NOMO-1 (cell line): Measurements from ENCODE around the gene CECR2.
"Not testable (repeated sequence)": the region's sequence is repeated elsewhere in the genome, so short reads cannot be mapped to it uniquely, and the experiment has no call there.

ENCODE experiments used
- DNase-seq, 2 experiments: peaks; one replicate each; lab custom pipeline; 2025; ENCODE audit not compliant: unreplicated experiment in 2 of 2; lab: John Stamatoyannopoulos, UW

CECR2 gene

DNA sequence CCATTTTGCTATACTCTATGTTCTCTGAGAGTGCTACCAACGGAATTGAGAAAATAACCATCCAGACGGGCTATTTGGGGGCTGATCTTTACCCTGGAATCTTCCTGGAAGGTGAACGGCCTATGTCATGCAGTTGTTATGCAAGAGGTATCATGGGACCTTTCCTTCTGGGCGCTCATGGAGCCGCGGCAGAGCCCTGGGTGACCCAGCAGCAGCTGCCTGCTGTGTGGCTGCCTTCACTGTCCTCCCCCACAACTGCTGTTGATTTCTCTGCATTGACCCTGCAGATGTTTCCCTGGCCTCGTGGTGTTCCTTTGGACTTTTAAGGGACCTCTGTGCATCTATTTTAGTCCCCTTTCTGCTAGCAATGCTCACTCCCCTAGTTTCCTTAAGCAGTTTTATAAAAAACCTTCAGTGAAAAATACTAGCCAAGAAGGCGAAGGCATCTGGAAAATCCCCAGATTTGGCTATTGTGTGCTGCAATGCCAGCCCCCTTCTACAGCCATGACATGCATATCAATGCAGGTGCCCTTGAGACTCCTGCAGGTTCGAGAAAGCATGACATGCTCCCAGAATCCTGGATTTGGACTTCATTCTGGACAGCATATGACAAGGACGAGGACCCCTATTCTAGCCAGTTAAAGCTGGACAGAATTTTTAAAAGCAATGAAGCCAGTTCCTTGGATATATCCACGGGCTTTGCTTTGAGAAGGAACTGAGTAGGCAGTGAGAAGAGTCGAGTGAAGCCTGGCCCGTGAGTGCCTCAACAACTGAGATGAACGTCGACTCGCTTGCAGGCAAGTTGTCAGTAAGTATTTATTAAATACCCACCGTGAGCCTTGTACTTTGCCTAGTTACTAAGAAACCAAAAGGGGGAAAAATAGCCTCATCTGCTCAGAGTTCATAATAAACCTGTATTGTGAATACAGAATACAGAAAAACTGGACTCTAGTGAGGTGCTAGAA lies 193.9 kb downstream of the CECR2 start, which contains the start of gene SLC25A18:
SLC25A18 (plus strand) TSS at position 593 of the 965 bp plus-strand sequence. CDS start 16,447 bp downstream, outside the sequence.
- no peak for DNase-seq

DNA sequence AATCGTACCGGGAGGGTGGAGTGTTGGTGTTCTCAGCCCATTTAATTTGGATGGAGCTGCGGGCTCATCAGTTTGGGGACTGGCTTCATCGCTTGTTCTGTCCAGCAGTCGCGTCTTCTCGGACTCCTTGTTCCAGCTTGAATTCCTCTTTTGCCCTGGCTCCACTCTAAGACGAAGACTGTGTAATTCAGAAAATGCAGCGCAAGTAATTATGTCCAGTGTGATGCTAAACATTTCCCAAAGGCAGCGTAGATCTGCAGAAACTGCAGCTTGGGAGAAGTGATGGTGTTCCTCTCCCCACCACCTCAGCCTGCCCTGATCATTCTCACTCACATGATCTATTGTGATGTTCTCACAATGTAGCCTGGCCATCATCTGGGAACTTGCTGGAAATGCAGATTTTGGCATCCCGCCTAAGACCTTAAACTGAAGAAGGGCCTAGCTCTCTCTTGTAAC lies 194.7 kb downstream of the CECR2 start:
- DNase-seq = no peak

DNA sequence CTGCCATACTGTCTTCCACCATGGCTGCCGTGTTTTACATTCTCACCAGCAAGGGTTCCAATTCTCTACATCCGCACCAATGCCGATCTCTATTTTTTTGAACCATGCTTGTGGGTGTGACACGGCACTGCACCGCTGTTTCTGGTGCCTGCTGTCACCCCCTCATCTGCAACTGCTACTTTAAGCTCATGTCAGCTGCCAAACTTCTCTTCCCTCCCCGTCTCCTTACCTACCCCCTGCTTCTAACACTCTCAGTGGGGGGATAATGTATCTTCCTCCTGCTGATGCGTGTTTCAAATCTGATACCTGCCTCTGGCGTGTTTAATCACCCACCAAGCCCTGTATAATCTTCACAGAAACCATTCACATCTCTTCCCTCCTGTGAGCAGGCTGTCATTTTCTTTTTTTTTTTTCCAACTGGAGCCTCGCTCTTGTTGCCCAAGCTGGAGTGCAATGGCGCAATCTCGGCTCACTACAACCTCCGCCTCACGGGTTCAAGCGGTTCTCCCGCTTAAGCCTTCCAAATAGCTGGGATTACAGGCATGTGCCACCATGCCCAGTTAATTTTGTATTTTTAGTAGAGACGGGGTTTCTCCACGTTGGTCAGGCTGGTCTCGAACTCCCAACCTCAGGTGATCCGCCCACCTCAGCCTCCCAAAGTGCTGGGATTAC lies 196.9 kb downstream of the CECR2 start:
- not testable (repeated sequence) for DNase-seq

DNA sequence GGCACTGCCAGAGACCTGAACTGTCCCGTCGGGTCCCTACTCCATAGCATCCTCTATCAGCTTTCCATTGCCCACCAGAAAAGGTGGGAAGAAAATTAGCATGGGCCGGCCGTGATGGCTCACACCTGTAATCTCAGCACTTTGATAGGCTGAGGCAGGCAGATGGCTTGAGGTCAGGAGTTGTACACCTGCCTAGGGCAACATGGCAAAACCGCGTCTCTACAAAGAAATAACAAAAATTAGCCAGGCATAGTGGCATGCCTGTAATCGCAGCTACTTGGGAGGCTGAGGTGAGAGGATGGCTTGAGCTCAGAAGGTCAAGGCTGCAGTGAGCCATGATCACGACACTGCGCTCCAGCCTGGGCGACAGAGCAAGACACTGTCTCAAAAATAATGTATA lies 197.5 kb downstream of the CECR2 start:
- DNase-seq = no peak

DNA sequence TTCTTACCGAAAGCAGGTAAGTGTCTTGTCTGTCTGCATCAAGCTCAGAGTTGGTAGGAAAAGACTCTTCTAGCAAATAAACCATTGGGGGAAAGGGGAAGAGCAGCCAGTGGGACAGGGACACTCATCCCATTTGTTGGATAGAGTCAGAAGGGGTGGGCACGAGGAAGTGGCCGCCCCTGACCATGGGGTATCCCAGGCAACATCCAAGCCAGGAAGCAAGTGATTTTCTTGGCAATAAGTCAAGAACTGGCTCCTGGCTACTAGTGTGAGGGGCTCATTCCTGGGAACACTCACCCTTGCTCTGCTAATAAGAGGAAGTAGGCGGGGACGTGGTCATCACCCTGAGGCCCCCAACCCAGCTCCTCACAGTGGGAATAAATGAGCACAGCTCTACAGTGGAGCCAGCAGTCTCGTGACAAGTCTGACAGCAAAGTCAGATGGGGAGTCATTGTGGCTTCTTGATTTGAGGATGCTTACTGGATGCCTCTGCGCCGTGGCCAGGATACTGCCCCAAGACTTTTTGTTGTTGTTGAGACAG lies 200.8 kb downstream of the CECR2 start:
- DNase-seq = no peak

DNA sequence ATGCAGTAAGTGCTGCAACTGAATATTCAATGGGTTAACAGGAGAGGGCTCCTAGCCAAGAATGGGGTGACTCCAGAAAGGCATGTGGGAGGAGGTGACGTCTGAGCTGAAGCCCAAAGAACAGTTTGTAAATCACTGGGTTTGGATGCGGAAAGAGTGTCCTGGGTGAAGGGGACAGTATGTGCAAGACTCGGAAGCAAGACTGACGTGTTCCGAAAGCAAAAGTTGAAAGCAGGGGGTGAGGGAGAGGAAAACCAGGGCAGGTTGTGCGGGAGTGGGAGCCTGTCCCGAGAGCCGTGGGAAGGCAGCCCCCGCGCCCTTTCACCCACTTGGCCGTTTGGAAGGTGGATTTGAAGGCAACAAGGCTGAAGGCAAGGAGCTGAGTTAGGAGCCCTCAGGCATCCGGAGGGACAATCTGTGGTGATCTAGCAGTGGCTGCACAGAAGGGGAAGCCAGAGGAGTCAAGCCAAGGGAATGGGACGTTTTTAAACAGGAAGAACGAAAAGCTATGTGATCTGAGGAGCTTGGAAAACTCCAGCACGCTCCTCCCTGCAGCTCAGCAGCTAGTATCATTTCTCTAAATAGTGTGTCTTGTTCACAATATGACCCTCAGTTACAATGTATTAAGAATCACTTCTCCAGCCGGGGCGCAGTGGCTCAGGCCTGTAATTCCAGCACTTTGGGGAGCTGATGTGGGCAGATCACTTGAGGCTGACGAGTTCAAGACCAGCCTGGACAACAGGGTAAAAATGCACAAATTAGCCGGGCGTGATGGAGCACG lies 201.8 kb downstream of the CECR2 start:
- no peak for DNase-seq

DNA sequence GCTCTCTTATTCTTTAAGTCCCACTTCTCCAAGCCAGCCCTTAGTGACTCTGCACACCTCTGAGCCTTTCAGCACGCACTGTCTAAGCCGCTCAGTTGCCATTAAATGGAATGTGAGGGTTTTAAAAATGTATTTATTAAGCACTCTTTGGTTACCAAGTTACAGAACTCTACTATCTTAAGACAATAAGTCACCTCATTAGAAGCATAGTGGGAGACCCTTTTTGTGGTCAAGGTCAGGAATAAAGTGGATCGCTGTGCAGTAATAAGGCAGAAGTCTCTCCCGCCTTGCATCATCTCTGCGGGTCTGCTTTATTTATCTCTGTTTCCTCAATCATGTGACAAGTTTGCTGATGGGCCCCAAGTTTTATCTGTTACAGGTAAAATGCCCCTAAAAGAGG lies 205.9 kb downstream of the CECR2 start:
- no peak for DNase-seq

DNA sequence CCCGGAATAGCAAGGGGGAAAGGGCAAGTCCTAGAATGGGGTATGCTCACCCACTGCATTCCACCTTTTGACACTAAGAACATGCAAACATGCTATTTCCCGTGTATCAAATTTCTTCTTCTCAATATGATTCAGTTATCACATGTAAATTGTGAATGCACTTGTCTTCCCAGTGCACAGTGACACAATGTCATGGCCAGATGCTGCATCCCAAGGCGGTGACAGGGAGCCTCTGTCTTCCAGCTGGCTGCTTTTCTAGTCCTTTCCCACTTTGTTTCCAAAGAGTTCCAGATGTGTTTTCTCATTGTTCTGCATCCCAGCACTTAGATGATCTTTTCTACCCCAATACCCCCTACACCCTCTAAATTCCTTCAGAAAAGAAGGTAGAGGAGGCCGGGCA lies 206.4 kb downstream of the CECR2 start:
- DNase-seq = no peak

DNA sequence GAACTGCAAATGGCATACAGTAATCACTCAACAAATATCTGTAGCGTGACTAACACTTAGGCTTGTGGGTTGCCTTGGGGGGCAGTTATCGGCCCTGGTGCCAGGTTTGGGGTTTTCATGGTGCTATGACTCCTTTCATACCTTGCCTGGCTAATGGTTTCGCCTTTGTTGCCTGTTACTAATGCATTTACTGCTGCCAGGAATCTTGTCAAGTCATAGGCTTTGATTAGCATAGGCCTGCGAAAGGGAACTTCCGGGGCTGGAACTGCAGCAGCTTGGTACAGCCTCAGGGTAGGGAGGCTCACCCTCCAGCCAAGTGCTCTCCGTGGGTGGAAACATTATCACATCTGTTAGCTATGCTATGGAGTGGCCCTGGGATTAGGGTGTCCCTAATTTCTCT lies 207.2 kb downstream of the CECR2 start:
- no peak for DNase-seq

DNA sequence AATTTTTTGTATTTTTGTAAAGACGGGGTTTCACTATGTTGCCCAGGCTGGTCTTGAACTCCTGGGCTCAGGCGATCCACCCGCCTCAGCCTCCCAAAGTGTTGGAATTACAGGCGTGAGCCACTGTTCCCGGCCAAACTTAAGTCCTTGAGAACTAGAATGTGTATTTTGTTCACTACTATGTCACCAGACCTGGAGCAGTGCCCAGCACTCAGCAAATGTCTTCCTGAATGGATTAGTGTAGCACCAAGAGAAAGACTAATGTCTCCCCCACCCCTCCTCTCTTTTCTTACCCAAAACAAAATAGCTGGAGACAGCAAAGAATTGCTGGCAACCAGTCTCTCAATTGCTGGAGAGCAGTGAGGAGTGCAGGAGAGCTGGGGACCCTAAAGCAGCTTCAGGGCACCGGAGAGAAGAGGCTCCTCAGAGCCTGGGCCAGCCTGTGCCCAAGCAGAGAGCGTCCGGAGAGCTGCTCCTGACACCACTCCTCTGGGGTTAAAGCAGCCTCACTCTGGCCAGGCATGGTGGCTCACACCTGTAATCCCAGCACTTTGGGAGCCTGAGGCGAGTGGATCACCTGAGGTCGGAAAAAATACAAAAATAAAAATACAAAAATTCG lies 209.0 kb downstream of the CECR2 start:
- no peak for DNase-seq

DNA sequence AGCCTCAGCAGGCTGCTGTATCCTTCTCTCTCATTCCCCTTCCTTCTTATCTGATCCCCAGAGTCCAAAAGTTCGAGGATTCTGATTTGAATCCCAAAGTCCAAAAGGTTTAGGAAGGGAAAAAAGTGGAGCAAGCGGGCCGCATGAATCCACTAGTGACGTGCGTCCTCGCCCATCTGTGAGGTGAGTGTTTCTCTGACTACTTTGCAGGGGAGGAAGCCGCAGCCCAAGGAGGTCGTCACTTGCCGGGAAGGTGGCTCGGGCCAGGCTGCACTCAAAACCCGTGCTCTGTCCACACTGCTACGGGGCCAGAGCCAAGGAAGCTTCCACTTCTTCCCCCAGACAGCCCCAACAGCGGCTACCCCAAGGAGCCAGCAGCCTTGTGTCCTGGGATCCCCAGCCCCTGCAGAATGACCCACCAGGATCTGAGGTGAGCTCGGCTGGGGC lies 210.3 kb downstream of the CECR2 start:
- no peak for DNase-seq

DNA sequence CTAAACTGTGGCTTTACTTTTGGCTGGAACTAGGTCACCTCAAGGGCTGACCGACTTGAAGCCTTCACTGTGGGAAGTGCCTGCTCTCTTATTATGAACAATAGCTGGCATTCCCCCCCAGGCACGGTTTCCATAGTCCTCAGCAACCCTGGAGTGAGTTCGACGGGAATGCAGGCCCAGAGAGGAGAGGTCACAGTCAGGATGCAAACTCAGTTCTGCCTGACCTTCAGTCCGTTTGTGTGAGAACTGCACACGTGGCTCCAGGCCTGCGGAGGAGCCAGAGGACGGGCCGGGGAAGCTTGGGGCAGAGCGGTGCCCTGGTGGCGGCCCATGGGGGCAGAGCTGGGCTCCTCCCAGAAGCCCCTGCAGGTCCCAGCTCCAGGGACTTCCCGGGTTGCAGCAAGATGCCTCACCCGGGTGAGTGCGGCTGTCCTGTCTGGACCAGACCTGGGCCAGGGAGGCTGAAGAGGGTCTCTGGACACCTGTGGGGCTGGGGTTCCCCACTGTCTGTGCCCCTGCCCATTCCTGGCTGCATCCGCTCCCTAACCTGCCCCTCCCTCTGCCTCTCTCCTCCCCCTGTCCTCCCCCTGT lies 211.3 kb downstream of the CECR2 start:
- DNase-seq = no peak

DNA sequence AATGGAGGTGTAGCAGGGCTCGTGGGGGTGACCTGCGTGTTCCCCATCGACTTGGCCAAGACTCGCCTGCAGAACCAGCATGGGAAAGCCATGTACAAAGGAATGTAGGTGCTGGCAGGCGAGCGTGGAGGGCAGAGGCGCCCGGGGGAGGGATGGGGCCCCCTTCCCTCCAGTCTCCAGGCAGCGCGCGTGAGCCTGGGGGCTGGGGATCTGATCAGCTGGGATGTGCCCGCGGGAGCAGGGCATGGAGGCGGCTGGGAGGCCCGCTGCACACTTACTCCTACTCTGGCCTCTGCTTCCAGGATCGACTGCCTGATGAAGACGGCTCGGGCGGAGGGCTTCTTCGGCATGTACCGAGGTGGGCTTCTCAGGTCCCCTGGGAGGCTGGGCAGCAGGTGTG lies 211.8 kb downstream of the CECR2 start:
- DNase-seq = no peak

DNA sequence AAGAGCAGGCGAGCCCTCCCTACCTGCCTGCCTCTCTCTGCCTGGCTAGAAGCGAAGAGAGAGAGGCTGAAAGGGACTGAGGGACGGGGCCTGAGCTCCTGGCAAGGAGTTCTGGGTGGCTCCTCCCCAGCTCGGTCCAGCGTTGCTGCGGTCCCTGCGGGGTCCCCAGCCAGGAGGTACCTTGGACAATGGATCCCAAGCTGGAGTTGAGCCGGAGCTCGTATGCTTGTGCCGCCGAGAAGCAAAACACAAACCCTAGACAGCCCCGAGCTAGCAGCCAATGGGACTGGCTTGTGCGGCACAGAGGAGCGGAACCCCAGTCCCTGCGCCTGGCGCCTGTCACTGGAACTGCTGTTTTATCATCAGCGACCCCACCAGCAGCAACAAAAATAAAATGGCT lies 212.4 kb downstream of the CECR2 start:
- DNase-seq = no peak

DNA sequence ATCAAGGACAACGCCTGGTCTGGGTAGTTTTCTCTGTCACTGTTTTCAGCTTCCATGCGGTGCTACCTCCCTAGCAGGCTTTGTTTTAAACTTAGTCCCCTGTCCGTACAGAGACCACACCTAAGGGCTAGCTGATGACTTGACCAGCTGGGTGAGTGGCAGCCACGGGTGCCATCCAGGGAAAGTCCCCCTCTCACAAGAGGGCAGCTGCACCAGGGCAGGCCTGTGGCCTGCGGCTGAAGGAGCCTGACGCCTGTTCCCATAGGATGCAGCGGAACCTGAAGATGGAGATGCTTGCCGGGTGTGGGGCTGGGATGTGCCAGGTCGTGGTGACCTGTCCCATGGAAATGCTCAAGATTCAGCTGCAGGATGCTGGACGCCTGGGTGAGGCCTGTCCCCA lies 213.9 kb downstream of the CECR2 start:
- DNase-seq = no peak

DNA sequence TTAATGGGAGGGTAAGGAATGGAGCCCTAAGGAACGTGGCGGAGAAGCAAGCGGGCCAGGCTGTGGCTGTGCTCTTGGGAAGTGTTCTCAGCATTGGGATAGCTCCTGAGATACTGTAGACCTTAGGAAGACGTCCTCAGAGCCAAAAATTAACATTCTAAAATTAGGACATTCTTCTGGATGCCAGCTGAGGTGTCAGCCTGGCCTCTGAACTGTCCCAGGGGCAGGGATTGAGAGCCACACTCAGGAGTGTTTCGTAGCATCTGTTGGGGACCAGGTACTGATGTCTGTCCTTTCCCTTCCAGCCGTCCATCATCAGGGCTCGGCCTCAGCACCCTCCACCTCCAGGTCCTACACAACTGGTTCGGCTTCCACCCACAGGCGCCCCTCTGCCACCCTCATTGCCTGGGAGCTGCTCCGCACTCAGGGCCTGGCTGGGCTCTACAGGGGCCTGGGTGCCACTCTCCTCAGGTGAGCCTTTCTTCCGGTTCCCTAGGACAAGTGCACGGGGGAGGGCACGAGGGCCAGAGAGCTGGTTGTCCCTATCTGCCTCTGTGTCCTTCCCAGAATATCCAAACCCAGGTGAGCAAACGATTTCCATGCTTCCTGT lies 217.7 kb downstream of the CECR2 start:
- no peak for DNase-seq

DNA sequence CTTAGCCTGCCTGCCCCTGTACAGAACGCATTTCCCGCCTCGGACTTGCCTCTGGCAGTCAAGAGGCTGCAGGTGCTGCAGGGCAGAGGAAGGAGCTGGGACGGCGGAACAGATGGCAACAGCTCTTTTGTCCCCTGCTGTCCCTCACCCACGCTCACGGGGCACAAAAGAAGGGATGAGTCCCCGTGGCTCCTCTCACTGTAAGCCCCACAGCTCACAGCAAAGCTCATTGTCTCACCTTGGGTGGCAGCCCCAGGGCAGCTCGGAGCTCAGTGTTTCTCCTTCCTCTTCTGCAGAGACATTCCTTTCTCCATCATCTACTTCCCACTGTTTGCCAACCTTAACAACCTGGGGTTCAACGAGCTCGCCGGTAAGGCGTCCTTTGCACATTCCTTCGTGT lies 218.4 kb downstream of the CECR2 start:
- no peak for DNase-seq

DNA sequence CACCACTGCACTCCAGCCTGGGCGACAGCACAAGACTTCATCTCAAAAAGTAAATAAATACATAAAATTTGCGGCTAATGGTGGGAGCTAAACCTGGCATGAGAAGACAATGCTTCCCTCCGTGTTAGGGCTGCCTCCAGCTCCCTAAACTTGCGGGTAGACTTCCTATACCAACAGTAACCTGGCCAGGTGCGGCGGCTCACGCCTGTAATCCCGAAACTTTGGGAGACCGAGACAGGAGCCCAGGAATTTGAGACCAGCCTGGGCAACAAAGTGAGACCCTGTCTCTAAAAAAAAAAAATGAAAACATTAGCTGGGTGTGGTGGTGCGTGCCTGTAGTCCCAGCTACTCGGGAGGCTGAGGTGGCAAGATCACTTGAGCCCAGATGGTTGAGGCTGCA lies 219.3 kb downstream of the CECR2 start:
- no peak for DNase-seq

DNA sequence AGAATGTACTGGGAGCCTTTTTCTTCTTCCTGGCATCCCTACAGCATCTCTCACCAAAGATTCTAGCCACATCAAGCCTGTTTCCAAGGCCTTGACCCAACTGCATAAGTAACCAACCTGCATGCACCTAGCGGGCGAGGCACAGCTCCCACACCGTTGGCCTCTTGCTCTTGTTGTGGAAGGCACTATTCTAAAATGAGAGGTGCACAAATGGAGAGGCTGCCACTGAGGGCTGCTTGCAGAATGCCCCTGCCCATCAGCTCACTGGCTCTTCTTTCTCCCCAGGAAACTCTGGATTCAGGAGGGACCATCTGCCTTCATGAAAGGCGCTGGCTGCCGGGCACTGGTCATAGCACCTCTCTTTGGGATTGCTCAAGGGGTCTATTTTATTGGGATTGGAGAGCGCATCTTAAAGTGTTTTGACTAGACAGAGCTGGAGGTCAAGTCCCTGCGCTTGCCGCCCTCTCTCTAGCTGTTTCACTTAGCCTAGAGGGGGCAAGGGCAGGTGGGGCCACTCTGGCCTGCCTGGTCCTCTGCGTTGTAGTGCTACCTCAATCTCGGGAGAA lies 220.6 kb downstream of the CECR2 start:
- no peak for DNase-seq
